Mesenteric fat pad (tissue), 1 donor: ENCODE results near the gene SEC63. TPM values are rescaled to one million over a fixed set of nuclear protein-coding genes. Genes with fewer than 3 reads are reported as not detected.
"Not testable (repeated sequence)": the region's sequence is repeated elsewhere in the genome, so short reads cannot be mapped to it uniquely, and the experiment has no call there.

Experiments used
- DNase-seq: peaks from one replicate; pipeline ENCODE4 v3.0.0-alpha.2; 2020; ENCODE audit warnings: low spot score
- total RNA-seq: library from RNA; stranded (reverse); fragmentation: NEBNext Ultra II Directional; extraction: Animal tissue kit (Norgen Biotek cat#: 25700); gene quantifications from one replicate; pipeline ENCODE4 v1.2.1, GENCODE V29; 2021
- donor health status: DM: yes; HTN: yes; CAD: no.

Gene SEC63
- total RNA-seq, 1 donor from 2014 or later, result 126 TPM

GRCh38 chr6:107932580-107932979 lies 25.4 kb downstream of the SEC63 start:
- no peak for DNase-seq

DNA sequence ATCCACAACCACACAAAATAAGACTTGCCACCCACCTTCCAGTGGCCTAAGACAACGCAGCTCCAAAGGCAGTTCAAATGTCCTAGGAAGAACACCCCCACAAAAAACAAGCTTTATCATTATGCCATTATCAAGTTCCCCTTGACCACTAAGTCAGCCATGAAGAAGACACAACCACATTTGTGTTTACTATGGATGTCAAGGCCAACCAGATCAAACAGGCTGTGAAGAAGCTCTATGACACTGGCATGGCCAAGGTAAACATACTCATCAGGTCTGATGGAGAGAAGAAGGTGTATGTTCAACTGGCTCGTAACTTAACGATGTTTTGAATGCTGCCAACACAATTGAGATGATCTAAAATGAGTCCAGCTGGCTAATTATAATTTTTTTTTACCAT lies 26.1 kb downstream of the SEC63 start:
- DNase-seq, result no peak

GRCh38 chr6:107928984-107929383 lies 29.0 kb downstream of the SEC63 start:
- no peak for DNase-seq

- DNase-seq, result not testable (repeated sequence)
Measured at GRCh38 chr6:107926697-107927544, 31.1 kb downstream of the SEC63 start.

DNA sequence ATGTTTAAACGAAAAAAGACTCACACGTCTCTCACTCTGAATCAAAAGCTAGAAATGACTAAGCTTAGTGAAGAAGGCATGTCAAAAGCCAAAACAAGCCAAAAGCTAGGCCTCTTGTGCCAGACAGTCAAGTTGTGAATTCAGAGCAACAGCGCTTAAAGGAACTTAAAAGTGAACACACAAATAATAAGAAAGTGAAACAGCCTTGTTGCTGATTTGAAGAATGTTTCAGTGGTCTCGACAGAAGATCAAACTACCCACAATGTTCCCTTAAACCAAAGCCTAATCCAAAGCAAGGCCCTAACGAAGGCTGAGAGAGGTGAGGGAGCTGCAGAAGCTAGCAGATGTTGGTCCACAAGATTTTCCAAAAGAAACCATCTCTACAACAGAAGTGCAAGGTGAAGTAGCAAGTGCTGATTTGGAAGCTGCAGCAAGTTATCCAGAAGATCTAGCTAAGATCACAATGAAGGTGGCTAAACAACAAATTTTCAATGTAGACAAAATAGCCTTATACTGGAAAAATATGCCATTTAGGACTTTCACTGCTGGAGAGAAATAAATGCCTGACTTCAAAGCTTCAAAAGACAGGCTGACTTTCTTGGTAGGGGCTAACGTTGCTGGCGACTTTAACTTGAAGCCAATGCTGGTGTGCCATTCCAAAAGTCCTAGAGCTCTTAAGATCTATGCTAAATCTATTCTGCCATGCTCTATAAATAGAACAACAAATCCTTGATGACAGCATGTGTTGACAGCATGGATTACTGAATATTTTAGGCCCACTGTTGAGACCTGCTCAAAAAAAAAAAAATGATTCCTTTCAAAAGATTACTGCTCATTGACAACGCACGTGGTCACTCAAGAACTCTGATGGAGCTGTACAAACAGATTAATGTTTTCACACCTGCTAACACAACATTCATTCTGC lies 40.3 kb downstream of the SEC63 start:
- DNase-seq, result no peak

DNA sequence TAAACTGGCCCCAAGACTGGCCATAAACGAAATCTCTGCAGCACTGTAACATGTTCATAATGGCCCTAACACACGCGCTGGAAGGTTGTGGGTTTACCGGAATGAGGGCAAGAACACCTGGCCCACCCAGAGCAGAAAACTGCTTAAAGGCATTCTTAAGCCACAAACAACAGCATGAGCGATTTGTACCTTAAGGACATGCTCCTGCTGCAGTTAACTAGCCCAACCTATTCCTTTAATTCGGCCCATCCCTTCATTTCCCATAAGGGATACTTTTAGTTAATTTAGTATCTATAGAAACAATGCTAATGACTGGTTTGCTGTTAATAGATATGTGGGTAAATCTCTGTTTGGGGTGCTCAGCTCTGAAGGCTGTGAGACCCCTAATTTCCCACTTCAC lies 41.0 kb downstream of the SEC63 start:
- DNase-seq, result not testable (repeated sequence)

DNA sequence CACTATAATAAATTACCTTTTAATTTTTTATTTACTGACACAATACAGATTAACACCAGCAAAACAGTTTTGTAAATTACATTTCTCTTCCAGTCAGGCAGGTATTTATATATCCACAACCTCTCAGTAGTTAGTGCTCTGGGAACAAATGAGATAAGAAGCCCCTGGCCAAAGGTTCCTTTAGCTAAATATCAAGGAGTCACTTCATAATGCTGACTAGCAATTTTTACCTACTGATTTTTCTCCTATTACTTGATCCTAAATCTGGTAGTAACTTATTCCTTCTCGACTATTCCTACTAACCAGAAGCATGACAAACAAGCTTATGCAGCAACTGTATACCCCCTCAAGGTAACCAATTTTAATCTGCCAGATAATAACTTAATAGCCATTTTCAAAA lies 46.3 kb downstream of the SEC63 start:
- DNase-seq, result no peak

DNA sequence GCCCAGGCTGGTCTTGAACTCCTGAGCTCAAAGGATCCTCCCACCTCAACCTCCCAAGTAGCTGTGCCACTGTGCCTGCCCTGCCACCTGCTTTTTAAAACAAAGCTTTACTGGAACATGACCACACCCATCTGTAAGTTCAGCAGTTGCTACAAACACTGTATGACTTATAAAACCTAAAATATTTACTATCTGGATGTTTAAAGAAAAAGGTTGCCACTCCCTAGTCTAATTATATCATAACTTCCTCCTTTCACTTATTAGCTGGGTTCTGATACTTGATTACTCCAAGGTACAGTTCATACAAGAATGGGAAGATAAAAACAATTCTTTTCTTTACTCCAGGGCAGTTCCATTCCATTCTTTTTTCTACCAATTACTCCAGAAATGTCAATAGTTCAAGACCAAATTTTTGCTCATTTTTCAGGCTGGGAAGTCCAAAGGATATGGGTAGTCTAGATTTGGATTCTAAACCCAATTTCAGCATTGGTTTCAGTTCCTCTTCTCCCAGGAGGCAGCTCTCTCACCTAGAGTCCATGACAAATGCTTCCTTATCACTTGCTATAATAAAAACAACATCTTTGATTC lies 63.1 kb downstream of the SEC63 start:
- DNase-seq, result no peak

DNA sequence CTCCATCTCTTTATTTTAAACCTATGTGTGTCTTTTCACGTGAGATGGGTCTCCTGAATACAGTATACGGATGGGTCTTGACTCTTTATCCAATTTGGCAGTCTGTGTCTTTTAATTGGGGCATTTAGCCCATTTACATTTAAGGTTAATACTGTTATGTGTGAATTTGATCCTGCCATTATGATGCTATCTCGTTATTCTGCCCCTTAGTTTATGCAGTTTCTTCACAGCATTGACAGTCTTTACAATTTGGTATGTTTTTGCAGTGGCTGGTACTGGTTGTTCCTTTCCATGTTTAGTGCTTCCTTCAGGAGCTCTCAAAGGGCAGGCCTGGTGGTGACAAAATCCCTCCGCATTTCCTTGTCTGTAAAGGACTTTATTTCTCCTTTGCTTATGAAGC lies 67.6 kb downstream of the SEC63 start:
- not testable (repeated sequence) for DNase-seq

DNA sequence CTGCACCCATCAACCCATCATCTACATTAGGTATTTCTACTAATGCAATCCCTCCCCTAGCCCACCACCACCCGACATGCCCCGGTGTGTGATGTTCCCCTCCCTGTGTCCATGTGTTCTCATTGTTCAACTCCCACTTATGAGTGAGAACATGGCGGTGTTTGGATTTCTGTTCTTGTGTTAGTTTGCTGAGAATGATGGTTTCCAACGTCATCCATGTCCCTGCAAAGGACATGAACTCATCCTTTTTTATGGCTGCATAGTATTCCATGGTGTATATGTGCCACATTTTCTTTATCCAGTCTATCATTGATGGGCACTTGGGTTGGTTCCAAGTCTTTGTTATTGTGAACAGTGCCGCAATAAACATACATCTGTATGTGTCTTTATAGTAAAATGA lies 72.1 kb downstream of the SEC63 start:
- not testable (repeated sequence) for DNase-seq

- DNase-seq, result no peak
Measured at GRCh38 chr6:107879941-107880340, 78.1 kb downstream of the SEC63 start.

- DNase-seq, result no peak
Measured at GRCh38 chr6:107877968-107878367, 80.0 kb downstream of the SEC63 start.

GRCh38 chr6:107871976-107872375 lies 86.0 kb downstream of the SEC63 start:
- no peak for DNase-seq

GRCh38 chr6:107871512-107871911 lies 86.5 kb downstream of the SEC63 start:
- not testable (repeated sequence) for DNase-seq

GRCh38 chr6:107871016-107871415 lies 87.0 kb downstream of the SEC63 start:
- no peak for DNase-seq

DNA sequence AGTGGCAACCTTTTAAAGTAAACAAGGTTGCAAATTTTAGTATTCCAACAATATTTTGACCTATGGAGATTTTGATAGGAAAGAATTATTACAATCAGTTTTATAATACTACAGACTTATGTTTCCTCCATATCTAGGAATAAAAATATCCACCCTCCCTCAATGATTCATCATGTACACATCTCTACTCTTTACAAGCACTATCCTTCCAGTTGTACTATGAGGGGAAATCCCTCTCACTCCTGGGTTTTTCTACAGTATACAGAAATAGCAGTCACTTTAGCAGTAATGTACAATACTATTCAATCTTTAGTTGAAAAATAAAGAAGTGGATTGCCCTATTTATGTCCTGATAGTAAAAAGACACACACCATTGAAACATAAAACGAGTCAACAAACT lies 87.6 kb downstream of the SEC63 start:
- no peak for DNase-seq

DNA sequence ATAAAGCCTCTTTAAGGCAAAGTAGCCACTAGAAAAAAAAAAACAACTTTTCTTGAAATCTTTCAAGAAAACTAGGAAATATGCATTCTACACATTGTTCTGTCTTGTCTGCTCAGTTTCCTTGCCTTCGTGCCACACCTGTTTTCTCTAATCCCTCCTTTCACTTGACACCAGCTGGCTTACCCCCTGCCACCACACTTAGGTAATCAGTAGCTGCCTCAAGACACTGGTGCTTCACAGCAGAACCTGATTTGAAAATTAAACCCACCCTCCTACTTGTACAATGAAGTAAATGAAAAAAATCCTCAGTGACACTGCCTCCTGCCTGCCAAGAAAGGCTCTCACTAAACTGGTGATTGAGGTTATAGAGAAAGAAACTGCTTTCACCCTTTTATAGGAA lies 88.1 kb downstream of the SEC63 start:
- no peak for DNase-seq

DNA sequence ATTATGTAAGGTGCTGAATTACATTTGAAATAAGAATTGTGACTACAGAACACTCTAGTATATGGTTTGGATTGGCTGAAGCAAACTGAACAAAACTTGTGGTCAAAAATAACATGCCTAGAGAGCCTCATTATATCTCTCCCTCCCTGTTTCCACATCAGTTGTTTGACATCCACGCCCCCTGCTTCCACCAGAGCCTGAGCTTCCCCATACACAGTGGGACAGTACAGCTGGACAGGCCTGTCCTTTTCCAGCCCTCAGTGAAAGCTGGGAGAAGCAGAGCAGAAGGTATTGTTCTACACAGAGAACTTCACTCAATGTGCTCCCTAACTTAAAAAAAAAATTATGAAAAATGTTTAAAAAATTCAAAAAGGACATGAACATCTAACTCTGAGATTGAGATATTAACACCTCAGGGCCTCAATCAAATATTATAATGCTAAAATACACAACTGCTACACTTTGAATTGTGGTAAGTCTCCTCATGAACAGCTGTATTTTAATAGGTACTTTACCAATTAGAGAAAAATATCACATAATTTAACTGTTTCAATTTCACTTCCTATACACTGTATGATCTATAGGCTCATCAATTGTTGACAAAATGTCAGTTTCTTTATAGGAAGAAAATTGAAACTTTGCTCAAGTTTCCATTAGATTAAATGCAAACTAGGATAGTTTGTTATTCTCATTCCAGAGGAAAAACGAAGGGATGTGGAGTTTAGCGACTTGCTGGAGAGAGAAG lies 89.0 kb downstream of the SEC63 start:
- DNase-seq, result no peak

- no peak for DNase-seq
Measured at GRCh38 chr6:107867302-107867615, 90.7 kb downstream of the SEC63 start.

- DNase-seq, result no peak
Measured at GRCh38 chr6:107866606-107867301, 91.3 kb downstream of the SEC63 start.
